HuH-7.5 (cell line): ENCODE data around the gene SAA2.
"Not testable (repeated sequence)": the region's sequence is repeated elsewhere in the genome, so short reads cannot be mapped to it uniquely, and the experiment has no call there.

Source experiments
- DNase-seq: peaks from one replicate; pipeline ENCODE4 v3.0.0; 2011; ENCODE audit warnings: low spot score

The SAA2 gene

GRCh38 chr11:18247191-18247581 lies 1.3 kb downstream of the SAA2 start:
- not testable (repeated sequence) for DNase-seq

- not testable (repeated sequence) for DNase-seq
Measured at GRCh38 chr11:18246379-18247190, 1.9 kb downstream of the SAA2 start.

- DNase-seq, result no peak
Measured at GRCh38 chr11:18245396-18245795, 3.1 kb downstream of the SAA2 start.

GRCh38 chr11:18243783-18244362 lies 4.6 kb downstream of the SAA2 start:
- DNase-seq, result no peak

GRCh38 chr11:18239655-18240054 lies 8.8 kb downstream of the SAA2 start:
- no peak for DNase-seq

- DNase-seq, result no peak
Measured at GRCh38 chr11:18236664-18237356, 11.7 kb downstream of the SAA2 start, which contains the start of gene SAA4. SAA4 (minus strand) TSS chr11:18236802; CDS start chr11:18235926, 876 bp downstream.

GRCh38 chr11:18235394-18236334 lies 12.8 kb downstream of the SAA2 start:
- no peak for DNase-seq

- no peak for DNase-seq
Measured at GRCh38 chr11:18233912-18234311, 14.6 kb downstream of the SAA2 start.

- no peak for DNase-seq
Measured at GRCh38 chr11:18230859-18231258, 17.6 kb downstream of the SAA2 start.

- DNase-seq, result no peak
Measured at GRCh38 chr11:18229501-18229900, 19.0 kb downstream of the SAA2 start.

GRCh38 chr11:18225913-18226312 lies 22.6 kb downstream of the SAA2 start:
- no peak for DNase-seq

- DNase-seq, result no peak
Measured at GRCh38 chr11:18223591-18224387, 24.7 kb downstream of the SAA2 start.

- DNase-seq, result no peak
Measured at GRCh38 chr11:18222814-18223421, 25.6 kb downstream of the SAA2 start.

- DNase-seq, result no peak
Measured at GRCh38 chr11:18221274-18221876, 27.1 kb downstream of the SAA2 start.

GRCh38 chr11:18209058-18209457 lies 39.4 kb downstream of the SAA2 start:
- no peak for DNase-seq

- DNase-seq, result no peak
Measured at GRCh38 chr11:18204771-18205170, 43.7 kb downstream of the SAA2 start.

- DNase-seq, result no peak
Measured at GRCh38 chr11:18204220-18204619, 44.2 kb downstream of the SAA2 start.

- peak; percentile 35 for DNase-seq
Measured at GRCh38 chr11:18203723-18204122, 44.7 kb downstream of the SAA2 start.

- not testable (repeated sequence) for DNase-seq
Measured at GRCh38 chr11:18197738-18198137, 50.7 kb downstream of the SAA2 start.

- DNase-seq, result no peak
Measured at GRCh38 chr11:18196532-18196931, 51.9 kb downstream of the SAA2 start.
